ENCODE data around the gene HLA-DOB. TPM values are rescaled to one million over a fixed set of nuclear protein-coding genes. Genes with fewer than 3 reads are reported as not detected.

Gene HLA-DOB
- total RNA-seq, 1 experiment from 2014 or later = 0.64 TPM

DNA sequence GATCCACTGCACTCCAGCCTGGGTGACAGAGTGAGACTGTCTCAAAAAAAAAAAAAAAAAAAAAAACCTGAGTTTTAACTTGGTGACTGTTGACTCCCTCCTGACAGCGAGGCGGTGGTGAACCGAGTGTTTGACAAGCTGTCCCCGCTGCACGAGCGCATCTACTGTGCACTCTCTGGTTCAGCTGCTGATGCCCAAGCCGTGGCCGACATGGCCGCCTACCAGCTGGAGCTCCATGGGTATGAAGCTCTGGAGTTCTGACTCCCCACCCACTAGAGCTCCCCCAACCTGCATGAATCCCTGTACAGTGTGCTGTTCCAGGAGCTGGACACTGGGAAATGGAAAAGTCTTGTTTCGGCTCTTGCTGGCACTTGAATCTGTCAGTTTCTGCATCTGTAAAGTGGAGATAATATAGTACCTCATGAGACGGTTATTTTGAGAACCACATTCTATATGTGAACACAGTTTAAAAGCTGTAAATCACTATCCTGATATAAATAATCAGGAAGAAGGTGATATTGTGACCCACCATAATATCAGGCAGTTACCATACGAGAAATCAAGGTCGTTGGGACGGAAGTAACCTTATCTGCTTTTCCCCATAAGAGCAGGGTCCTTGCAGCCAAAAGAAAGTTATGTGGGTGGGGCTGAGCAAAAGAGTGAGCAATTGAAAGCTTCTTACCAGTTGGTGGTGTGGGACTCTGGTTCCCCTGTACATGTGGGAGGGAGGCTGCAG, 40.5 kb upstream of the HLA-DOB start:
- H3K4me2 ChIP-seq (ENCODE audit: low read length) = no peak overlapping the region
- POLR2A ChIA-PET = interaction anchor here (1.7 kb wide), 1 partner anchor 19 kb away, joined by 5 read pairs; the partner anchor contains the start of gene TAP2
- ATAC-seq (no peak), DNase-seq (ENCODE audit: low read depth, low spot score) (no peak)
- no peak overlapping the region for H3K9ac ChIP-seq (ENCODE audit: low read length)
- no peaks in the 10 kb centered on the region for H3K79me2 ChIP-seq (ENCODE audit: insufficient read depth, low read length)
- CTCF ChIA-PET = interaction anchor here (1.0 to 5.9 kb wide), 4 partner anchors 11 to 31 kb away, joined by 3 to 80 read pairs (median 4); partner anchors contain the start of gene TAP2
- peaks cover 5 to 30% of the 10 kb centered on the region in 2 experiments; a peak in 3 of 4 replicates for H3K4me1 ChIP-seq (ENCODE audit: control insufficient read depth in 1 of 2, insufficient read depth in 2 of 2, low read length in 2 of 2)
- no peaks in the 10 kb centered on the region for H3K9me3 ChIP-seq (ENCODE audit: control insufficient read depth in 1 of 2, insufficient read depth in 1 of 2, low read depth in 1 of 2, low read length in 2 of 2)
- H3K36me3 ChIP-seq (ENCODE audit: control insufficient read depth in 1 of 2, insufficient read depth in 2 of 2, low read length in 2 of 2) = no peaks in the 10 kb centered on the region
- no peak overlapping the region for H3K4me3 ChIP-seq (replicated peaks in 1 of 2; ENCODE audit: low read depth in 1 of 2, low read length in 2 of 2)
- no peak overlapping the region for H2AFZ ChIP-seq (ENCODE audit: low read depth, low read length, poor library complexity, severe bottlenecking)
- no peaks in the 10 kb centered on the region for H3K27me3 ChIP-seq (ENCODE audit: insufficient read depth, low read length)
- H3K27ac ChIP-seq (ENCODE audit: low read depth, low read length) = no peak overlapping the region
- no peaks in the 10 kb centered on the region for H3K9me2 ChIP-seq (ENCODE audit: insufficient read depth)
- TF ChIP-seq YY1 (IDR thresholded peaks at IDR 0.05; ENCODE audit: extremely low read depth, insufficient replicate concordance, low read depth, low read length) (no peak), ELF1 (IDR thresholded peaks at IDR 0.05; ENCODE audit: borderline replicate concordance, low read depth) (no peak), RAD21 (IDR thresholded peaks at IDR 0.05; ENCODE audit: low read depth) (no peak), CBX3 (IDR thresholded peaks at IDR 0.05; ENCODE audit: low read depth) (no peak), POLR2AphosphoS5 (IDR thresholded peaks at IDR 0.05; ENCODE audit: low read depth, low read length) (no peak), EZH2 (IDR thresholded peaks at IDR 0.05) (no peak), EZH2phosphoT487 (IDR thresholded peaks at IDR 0.05; ENCODE audit: borderline replicate concordance) (no peak), TCF7L2 (IDR thresholded peaks at IDR 0.05; ENCODE audit: borderline replicate concordance, extremely low read depth, insufficient read depth, insufficient read length) (no peak)
- TF ChIP-seq, protein P1, sequence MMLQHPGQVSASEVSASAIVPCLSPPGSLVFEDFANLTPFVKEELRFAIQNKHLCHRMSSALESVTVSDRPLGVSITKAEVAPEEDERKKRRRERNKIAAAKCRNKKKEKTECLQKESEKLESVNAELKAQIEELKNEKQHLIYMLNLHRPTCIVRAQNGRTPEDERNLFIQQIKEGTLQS (IDR thresholded peaks at IDR 0.05) = no peak
- TF ChIP-seq, protein P2, sequence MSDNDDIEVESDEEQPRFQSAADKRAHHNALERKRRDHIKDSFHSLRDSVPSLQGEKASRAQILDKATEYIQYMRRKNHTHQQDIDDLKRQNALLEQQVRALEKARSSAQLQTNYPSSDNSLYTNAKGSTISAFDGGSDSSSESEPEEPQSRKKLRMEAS (IDR thresholded peaks at IDR 0.05) = no peak
- TF ChIP-seq, protein P3, sequence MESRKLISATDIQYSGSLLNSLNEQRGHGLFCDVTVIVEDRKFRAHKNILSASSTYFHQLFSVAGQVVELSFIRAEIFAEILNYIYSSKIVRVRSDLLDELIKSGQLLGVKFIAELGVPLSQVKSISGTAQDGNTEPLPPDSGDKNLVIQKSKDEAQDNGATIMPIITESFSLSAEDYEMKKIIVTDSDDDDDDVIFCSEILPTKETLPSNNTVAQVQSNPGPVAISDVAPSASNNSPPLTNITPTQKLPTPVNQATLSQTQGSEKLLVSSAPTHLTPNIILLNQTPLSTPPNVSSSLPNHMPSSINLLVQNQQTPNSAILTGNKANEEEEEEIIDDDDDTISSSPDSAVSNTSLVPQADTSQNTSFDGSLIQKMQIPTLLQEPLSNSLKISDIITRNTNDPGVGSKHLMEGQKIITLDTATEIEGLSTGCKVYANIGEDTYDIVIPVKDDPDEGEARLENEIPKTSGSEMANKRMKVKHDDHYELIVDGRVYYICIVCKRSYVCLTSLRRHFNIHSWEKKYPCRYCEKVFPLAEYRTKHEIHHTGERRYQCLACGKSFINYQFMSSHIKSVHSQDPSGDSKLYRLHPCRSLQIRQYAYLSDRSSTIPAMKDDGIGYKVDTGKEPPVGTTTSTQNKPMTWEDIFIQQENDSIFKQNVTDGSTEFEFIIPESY (IDR thresholded peaks at IDR 0.05; ENCODE audit: extremely low read depth, insufficient replicate concordance, low read length) = no peak
- no peaks in the 10 kb centered on the region for H4K20me1 ChIP-seq (ENCODE audit: insufficient read depth)
- RAD21 ChIA-PET (ENCODE audit: low non-redundant PET in 1 of 2, low total read pairs in 2 of 2, uncharacterized antibody in 2 of 2, unreplicated experiment in 2 of 2) = interaction anchor here in 1 of 2 experiments (1.4 kb wide), 1 partner anchor 19 kb away, joined by 3 read pairs; the partner anchor contains the start of gene TAP2
- intact Hi-C loops (cut with micrococcal nuclease) = no loop called here
- BruUV-seq (replicated peaks) = no TSS peak
